Stimulated activated CD8-positive, alpha-beta memory T cell treated with anti-CD3 and anti-CD28 coated beads, Interleukin-4, amount 100 ng/mL, for 24 hours (primary cell): ENCODE results near the gene KIAA1671.

Experiments
- DNase-seq: peaks from one replicate; pipeline ENCODE4 v3.0.0-alpha.2; 2020; ENCODE audit warnings: low read depth

The KIAA1671 gene

DNA sequence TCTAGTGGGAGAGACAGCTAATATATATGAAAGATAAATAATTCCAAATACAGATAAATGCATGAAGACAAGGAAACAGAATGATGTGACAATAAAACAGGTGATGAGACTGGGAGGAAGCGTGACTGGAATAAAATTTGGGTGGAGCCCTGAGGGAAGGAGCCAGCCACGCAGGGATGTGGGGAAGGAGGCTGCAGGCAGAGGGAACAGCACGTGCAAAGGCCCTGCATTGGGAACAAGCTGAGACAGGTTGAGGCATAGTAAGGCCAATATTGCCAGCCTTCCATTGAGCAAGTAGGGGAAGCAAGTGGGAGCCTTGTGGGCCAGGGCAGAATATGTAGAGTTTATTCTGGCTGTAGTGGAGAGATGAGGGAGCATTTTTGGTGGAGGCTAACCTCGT is 139.6 kb downstream of the KIAA1671 start:
- DNase-seq = no peak

DNA sequence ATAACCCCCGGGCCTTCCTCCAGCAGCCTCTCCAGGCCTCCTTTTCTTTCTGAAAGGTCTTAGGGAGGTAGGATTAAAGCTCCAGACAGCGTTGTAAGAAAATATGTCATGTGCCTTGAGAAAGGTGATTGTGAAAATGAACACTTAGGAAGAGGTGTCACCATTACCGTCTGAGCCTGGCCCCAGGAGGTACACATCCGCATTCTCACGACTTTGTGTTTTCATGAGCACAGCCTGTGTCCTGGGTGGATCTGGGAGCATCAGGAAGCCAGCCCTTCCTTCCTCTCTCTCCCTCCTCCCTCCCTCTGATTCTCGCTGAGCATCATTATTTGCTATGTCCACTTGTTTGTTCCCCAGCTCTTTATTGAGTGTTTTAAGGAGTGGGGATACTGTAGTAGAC is 142.1 kb downstream of the KIAA1671 start:
- DNase-seq = no peak

DNA sequence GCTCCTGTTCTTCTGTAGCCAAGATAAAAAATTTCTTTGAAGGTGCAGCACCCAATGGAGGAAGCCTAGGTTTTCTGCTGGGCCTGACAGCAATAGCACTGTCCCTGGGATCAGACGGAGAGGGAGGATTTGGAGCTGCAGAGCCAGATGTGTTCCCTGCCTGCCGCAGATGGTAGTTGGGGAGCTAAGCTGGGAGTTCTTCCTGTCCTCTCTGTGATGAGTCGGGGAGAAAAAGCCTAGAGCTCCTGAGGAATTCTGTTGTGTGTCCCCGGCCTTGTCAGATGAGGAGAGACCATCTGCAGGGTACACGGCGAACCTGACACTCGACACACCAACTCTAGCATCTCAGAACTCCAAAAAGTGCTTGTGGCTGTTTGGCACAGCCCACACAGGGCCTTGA is 143.4 kb downstream of the KIAA1671 start:
- DNase-seq = no peak

DNA sequence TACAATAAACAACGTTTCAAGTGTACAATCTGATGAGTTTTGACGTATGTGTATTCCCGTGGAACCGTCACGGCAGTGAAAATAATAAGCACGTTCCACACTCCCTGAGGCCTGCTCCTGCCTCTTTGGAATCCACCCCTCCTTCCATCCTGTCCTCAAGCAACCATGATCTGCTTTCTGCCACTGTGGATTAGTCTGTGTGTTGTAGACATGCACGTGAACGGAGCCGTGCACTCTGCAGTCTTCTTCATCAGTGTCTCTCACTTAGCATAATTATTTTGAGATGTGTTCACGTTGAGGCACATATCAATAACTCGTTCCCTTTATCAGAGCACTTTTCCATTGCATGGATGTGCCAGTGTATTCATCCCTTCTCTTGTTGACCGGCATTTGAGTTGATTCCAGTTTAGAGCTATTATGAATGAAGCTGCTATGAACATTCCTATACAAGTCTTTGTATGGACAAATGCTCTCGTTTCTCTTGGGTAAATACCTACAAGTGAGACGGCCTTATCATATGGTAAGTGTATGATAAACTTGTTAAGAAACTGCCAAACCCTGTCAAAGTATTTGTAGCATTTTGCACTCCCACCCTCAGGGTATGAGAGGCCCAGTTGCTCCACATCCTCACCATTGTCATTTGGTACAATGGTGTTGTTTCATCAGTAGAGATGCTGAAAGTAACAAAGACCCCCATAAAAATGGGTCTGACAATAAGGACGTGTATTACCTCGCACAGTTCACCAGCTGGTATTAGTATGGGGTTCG is 144.3 kb downstream of the KIAA1671 start:
- no peak for DNase-seq

DNA sequence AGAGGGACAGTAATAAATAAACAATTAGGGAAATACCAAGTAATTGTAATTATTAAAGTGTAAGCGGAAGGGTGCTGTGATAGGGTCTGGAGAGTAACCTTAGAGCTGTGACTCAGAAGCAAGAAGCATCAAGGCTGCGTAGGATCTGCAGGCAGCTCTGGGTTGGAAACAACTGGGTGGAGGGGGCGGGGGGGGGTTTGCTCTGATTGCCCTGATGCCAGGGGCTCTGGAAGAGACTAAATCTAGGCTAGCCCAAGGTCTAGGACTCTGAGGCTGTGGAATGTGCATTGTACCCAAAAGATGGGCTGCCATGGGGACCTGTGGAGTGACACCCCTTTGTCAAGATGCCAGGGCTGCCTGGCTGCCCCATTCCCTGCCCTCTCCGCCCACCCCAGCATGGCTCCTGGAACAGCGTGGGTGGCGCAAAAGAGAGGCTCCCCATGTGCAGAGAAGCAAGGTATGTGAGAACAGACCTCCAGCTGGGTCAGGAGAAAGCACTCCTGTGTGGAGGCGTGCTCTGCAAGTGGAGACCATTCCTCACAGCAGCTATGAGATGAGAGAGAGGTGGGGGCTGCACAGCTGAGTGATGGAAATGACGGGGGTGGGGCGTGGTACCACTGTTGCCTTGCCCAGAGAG is 146.0 kb downstream of the KIAA1671 start:
- DNase-seq = no peak

DNA sequence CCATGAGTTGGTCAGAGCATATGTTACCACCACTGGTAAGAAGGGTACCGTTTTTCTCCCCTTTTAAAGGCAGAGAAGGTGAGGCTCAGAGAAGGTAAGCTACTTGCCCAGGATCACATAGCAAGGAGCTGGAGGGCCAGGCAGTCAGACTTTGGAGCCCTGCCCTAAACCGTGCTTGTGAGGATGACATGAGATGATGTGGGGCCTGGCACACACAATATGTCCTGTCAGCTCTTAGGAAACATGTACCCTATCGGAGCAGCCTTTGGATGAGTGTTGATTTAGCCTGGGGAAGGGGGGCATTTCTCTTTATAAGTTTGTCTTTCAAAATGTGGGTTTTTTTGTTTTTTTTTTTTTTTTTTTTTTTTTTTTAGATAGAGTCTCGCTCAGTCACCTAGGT is 146.7 kb downstream of the KIAA1671 start:
- DNase-seq = no peak

DNA sequence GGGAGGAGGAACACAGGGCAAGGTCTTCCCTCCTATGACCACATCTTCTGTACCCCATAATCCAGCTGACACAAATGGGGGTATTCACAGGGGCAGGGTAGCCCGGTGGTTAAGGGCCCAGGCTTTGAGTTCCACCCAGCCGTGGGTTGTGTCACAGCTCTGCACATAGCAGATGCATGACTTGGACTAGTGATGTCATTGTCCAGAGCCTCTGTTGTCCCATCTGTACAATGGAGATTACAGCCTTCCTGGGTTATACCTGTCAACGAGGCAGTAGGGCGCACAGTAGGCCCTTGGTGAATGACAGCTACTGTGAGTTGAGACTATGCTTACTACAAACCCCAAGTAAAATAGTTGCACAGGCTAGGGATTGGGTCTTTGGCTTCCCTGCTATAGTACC is 147.9 kb downstream of the KIAA1671 start:
- DNase-seq = no peak

DNA sequence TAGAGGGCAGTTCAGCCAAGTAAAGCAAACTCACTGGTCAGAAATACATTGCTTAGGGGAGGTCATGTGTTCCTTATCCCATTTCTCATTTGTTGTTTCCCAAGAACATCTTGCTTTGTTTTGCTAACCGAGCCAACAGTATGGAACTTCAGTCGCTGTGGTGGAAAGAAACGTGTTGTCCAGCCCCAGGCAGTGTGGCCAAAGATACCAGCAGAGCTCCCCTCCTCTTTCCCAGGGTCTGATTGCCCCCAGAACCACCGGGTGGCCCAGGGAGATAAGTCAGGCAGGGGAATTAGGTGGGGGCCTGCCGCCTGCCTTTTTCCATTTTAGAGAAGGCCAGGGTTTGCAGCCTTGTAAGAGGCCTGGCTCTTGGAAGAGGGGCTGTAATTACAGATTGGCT is 148.4 kb downstream of the KIAA1671 start:
- DNase-seq = no peak

DNA sequence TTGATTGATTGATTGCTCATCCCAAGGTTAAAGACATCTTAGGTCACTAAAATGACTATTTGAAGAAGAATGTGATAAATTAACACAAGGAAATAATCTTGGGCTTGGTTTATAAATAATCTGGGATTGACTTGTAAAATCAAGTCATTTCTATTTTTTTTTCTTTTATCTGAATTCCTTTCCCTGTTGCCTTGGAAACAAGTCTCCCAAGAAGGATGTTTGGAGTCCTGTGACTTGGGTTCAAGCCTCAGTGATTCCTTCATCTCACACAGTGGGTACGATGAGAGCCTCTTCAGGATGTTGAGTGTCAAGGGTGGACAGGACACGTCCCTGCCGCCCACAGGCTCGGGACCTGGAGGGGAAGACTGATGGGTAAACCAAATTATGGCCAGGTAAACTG is 149.0 kb downstream of the KIAA1671 start:
- no peak for DNase-seq

DNA sequence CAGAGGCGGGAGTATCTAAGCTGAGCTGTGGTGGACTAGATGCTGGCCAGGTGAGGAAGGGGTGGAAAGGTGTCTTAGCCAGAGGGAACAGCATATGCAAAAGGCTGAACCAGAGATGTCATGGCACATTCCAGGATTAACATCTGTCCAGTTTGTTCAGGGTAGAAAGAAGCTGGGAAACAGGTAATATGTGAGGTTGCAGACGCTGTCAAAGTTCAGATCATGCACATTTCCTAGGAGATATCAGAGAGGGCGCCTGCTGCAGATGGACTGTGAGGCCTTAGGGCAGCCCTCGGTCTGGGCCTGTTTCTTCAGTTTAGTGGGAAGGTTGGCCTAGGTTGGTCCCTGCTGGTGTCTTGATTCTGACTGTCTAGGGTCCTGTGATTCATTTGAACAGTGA is 149.5 kb downstream of the KIAA1671 start:
- DNase-seq = no peak

DNA sequence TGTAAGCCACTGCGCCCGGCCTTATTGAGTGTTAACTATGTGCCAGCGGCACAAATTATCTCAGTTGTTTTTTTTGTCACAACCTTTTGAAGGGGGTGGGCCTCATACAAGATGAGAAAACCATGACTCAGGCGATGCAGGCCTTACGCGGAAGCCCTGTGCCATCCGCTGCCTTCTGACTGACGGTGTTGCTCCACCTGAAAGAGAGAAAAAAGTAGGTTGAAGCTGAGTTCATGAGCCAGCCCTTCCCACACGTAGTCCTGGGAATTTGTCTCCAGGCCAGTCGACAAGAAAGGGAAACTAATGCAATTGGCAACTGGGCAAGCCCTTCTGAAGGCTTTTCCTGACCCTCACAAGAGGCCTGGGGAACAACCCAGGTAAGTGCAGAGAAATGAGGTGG is 150.2 kb downstream of the KIAA1671 start:
- DNase-seq = no peak

DNA sequence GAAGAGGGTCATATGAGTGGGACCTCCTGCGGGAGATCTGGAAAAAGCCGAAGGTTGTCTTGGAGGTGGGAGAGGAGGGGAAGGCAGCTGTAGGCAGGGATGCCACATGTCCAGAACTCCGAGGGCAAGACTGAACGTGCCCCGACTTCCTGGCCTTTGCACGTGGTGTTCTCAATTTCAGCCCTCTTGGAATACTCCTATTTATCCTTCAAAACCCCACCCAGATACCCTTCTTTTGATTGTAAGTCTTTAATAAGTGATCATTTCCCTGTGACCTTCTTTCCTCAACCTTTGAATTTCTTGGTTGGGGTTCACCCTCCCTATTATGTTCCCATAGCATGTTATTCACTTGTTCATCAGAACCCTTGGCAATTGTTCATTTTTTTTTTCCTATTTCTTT is 151.9 kb downstream of the KIAA1671 start:
- no peak for DNase-seq

DNA sequence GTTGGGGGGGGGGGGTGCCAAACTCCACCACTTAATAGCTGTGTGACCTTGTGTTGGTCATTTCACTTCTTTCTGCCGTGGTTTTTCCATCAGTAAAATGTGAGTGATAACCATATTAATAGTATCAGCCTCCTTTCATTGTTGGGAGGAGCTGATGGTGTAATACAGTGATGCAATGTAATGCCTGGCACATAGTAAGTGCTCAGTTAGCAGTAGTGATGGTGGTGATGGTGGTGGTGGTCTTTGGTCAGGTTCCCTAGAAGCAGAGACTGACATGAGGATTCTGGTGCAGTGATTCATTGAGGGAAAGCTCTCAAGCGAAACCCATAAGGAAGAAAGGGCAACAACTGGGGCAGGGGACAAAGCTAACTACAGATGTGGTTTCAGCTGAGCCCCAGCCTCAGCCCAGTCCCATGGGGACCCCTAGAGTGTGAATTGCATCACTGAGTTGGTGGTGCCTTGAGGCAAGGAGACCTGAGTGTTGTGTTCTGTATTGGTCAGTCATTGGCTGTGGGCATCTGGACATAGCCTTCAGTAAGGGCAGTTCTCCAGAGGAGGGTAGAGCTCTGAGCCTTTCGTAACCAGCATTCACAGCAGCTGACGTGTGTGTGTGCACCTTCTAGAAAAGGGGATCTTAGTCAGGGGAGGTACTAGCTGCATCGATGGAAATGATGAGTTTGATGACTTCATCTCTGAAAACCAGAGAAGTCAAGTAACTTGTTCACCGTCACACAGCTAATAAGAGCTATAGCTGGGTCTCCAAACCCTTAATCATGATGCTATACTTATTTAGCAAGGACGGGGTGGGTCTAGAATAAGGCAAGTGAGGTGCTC is 153.5 kb downstream of the KIAA1671 start:
- no peak for DNase-seq

DNA sequence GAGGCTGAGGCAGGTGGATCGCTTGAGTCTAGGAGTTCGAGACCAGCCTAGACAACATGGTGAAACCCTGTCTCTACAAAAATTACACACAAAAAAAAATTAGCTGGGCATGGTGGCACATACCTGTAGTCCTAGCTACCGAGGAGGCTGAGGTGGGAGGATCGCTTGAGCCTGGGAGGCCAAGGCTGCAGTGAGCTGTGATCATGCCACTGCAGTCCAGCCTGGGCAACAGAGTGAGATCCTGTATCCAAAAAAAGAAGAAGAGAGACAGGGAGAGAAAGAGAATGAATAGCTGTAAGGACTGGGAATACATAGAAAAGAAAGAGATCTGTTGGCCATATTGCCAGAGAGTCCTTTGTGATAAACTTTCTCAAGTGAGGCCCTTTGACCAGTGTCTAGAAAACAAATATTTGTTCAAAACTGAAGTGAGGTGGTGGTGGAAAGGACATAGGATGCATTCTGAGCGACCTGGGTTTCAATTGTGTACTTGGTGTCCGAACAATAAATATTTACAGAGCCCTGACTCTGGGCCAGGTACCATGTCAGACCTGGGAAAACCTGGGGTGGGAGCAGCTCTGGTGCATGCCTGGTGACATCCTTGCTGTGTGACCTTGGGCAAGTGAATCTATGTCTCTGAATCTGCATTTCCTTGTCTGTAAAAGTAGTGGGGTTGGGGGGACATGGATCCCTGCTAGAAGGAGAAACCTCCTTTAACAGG is 157.5 kb downstream of the KIAA1671 start:
- DNase-seq = no peak

DNA sequence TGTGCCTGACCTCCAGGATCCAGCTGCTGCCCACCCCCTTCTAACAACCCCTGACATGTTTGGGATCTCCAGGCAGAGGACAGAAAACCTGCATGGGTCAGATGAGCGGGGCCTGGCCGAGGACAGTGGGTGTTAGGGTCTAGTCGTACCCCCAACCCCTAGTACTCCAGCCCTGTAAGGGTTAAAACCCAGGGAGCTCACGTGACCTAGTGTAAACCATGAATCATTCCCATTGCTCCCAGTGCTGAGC is 158.0 kb downstream of the KIAA1671 start:
- DNase-seq = no peak

DNA sequence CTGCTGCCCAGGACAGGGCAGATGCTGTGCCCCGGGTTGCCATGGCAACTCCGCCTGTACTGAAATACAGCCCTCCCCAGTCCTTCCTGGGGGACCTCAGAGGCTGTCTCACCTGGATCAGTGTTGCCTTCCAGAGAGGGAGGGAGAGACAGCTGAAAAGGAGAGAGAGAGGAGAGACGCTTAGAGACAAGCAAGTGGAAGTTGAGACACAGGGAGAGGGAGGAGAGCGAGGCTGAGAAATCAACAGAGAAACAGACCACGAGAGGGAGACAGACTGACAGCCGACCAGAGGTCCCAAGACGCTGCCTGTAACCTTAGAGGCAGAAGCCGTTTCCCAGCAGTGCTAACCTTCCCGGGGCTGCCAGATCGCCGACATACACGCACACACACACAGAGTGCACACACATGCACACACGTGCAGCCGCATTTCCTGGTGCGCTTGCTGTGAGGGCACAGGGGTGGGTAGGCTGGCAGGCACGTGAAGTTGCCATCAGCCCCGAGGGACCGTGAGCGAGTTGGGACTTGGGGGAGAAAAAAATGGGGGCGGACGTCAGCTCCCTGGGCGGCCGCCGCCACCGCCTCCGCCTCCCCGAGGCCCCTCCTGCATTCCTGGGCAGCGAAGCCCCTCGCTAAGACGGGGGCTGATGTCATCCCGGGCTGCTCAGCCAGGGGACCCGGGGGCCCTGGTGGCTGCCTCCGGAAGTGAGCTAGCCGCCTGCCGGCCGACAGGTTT is 158.5 kb downstream of the KIAA1671 start:
- peak; percentile 22 for DNase-seq

DNA sequence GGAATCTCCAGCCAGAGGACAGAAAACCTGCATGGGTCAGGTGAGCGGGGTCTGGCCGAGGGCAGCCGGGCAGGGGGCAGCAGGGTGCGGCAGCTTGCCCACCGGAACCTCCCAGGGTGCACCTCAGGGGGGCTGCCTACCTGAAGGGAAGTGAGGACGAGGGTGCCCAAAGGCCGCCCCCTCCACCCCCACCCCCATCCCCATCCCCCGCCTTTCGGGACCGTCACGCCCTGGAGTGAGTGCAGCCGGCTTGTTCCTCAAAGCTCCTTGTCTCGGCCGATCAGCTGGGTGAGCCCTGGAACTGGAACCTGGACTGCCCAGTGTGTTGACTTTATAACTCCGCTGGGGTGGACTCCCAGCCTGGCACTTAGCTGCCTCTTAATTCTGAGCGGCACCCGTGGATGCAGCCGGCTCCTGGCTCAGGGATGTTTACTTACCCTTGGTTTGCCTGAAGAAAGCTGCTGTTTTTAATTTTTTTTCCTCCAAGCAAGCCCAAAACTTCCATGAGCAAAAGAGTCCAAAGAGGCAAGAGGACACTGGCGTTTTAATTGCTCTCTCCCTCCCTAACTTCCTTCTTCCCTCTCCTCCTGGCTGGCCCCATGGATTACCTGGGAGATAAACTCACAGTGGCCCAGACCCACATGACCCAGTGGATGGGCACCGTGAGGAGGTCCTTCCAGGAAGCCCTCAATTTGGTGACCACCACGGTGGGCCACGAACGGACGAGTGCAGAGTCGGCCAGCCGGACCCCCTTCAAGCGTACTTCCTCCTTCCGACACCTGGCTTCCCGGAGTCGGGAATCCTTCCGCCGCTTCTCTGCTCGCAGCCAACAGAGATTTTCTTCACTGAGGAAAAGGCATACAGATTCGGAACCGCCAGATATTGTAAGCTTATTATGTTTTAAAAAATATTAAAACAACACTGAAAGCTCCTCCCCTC is 159.3 kb downstream of the KIAA1671 start:
- DNase-seq = no peak

DNA sequence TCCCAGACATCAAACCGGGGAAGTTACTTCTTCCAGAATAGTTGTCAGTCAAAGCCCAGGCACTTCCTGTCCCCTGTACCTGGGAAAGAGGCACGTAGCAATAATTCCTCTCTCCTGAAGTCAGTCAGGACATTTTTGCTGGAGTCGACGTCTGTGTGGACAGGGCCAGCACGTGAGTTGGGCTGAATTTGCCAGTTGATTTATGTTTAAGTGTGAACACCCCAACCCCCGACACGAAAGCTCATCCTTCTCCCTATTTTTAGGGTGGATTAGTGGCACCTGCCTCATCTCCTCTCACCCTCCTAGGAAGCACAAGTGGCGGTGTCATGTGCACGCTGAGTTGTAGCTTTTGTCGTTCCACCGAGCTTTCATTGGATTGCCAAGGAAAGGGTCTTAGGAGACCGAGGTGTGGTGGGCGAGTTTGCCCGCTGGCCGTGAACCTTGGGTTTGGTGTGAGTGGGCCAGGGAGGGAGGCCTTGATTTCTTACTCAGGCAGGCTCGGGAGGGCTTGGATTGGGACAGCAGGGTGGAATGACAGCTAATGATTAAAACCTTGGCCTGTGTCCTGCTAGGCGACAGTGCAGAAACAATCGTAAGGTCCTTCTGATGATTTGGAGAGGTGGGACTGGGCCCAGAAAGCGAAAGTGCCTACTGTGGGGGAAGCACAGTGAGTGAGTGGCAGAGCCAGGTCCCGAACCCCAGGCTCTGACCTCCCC is 160.2 kb downstream of the KIAA1671 start:
- DNase-seq = no peak

DNA sequence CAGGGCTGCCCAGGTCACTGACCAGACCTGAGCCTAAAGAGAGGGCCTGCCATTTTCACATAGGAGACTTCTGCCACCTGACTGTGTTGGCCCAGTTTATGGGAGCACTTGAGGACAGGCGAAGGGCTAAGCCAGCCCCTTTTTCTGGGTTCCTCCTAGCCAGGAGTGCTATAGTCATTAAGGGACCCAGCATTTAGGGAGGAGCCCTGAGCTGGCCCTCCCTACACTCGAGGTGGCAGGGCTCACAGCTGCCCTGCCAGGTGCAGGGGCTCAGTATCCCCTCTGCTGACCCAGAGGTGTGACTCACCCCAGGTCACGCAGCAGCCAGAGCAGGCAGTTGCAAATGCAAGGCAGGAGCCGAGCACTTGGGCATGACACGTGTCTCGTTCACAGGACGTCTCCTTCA is 160.8 kb downstream of the KIAA1671 start:
- DNase-seq = no peak
